GM19240 (cell line): Measurements from ENCODE around the gene ZNF304.
A peak's percentile ranks its signal among the peaks of the same experiment; 100 is the strongest.

Source experiments
- DNase-seq: peaks from one replicate; pipeline ENCODE4 v3.0.0; 2011; ENCODE audit warnings: low spot score; ENCODE audit not compliant: insufficient read length

ZNF304 gene

DNA sequence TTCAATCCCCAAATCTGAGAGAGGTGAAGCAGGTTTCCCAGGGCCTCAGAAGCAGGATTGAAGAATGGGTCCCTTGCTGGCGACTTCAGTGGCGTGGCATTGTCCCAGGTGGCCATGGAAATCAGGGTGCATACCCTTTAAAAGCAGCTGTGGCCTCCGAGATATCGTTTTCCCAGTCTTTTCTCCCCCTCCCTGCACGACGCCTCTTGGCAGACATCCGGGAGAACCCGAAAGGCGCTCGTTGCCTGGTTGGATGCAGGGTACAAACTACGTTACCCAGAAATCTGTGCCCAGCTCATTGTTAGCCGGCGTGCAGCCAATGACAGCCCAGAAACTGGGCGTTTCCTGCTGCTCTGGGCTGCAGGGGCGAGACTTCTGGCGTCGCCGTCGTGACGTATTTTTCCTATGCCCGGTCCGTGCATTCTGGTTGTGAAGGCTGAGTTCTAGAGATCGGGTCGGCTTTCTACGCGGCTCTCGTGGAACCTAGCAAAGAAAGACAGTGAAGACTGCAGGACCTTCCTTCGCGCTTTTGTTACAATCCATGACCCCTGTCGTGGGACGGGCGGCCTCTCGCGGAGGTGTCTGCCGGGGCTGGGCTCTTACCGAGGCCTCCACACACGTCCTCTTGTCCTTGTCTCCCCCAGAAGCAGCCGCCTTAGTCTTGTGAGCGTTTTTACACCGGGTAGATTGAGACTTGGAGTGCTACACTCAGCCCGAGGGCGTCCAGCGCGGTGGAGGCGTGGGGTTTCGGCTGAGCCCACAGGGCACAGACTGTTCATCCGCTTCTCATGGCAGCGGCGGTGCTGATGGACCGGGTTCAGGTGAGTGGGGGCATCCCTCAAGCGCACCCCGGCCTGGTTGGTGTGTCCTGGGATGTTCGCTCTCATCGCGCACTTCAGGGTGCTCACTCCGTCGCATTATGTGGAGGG, at the start of gene ZNF304:
TSS of gene ZNF304 (plus strand) at position 395 of the 929 bp plus-strand sequence. CDS start at position 789, 394 bp downstream.
- peak; percentile 83 for DNase-seq

DNA sequence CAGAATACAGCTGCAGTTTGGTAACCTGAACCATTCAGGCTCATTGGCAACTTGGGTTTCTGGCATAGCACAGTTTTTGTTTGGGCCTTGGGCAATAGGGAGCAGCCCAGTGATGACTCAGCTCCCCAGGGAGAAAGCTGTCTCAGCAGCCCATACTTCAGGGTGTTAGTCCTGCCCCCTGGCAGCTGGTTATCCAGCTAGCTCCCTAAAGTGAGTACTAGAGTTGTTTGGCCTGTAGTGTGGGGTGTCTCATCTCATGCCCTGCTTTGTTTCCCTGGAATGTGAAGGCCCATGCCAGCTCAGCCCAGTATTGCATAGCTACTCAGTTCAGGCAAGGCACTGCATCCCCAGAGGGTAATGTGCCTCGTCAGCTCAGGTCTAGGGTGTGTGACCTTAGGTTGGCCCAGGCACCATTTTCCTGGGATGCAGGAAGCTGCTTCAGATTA, 49.0 kb upstream of the ZNF304 start:
- no peak for DNase-seq

DNA sequence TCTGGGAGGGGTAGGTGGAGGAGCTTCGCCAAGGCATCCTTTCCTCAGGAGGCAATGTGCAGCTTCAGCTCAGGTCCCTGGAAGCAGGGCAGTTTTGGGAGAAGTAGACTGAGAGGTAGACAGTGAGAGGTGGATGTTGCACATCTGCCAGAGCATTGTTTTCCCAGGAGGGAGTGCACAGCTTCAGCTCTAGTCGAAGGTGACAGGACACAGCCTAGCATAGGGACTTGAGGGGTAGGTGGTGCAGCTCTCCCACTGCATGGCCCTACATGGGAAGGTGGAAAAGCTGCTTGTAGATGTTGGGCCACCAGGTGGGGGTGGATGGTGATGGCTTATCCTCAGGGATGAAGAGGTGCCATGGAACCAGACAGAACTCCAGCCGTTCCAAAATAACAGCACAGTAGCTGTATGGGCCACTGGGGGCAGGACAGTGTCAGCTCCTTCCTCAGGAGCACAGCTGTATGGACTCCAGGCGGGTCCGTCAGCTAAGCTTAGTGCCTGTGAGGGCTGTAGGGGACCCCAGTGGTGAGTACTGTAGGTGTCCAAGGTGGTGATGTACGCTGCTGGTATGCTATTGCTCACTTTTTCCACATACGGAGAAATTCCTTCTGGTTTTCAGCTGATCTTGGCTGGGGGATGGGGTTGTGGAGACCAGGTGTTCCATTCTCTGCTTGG, 48.2 kb upstream of the ZNF304 start:
- DNase-seq: no peak

DNA sequence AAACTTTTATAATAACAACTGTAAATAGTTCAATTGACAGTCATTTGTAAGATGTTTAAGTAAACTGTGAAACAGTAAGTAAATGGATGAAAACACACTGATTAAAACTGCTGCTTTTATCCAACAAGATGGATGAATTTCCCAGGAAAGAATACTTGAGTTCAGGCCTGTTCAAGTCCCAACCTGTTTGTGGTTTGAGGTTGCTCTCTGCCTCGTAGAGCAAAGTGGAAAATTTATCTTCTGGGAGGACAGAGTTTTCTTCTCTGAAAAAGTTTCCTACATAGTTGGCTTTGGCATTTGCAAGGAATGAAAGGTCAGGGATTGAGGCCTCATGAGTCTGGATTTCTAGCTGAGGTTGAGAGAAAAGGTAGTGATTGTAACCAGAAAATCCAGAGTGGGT, 46.0 kb upstream of the ZNF304 start:
- DNase-seq: no peak

DNA sequence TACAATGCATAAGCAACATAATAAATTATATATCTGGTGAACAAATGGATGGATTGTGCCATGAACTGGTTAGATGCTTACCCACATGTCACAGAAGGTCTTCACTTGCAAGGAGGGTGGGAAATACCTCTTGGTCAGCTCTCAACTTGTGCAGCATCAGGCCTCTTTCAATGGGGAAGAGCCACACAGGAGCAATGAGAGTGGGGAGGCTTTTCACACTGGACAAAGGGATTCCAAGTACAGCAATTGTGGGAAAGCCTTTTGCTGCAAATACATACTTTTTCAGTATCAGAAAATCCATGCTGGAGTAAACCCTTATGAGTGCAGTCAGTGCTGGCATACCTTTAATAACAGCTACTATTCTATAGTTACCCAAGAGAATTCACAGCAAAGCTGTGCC, 42.6 kb upstream of the ZNF304 start:
- no peak for DNase-seq

DNA sequence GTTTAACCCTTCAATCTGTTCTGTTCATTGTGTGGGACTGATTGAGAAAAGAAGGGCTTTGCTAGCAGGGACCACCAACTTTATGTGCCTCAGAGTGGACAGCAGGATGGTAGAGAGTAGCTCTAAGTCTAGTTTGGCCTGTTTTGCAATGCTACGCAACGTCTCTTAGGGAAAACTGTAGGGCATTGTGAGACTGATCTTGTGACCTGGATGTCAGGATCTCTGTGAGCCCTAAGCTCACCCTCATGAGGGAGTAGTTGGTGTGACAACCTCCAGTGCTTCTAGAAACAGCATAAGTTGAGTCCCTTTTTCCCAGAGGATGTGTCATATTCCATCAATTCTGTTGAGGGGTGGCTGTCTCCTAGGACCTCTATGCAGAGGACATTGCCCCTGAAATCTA, 40.3 kb upstream of the ZNF304 start:
- DNase-seq: no peak

DNA sequence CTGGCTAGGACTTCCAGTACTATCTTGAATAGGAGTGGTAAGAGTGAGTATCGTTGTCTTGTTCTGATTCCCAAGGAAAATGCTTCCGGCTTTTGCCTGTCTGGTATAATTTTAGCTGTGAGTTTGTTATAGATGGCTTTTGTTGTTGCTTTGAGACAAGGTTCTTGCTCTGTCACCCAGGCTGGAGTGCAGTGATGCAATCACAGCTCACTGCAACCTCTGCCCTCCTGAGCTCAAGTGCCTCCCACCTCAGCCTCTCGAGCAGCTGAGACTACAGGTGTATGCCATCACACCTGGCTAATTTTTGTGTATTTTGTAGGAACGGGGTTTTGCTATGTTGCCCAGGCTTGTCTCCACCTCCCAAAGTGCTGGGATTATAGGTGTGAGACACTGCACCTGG, 36.9 kb upstream of the ZNF304 start:
- no peak for DNase-seq

DNA sequence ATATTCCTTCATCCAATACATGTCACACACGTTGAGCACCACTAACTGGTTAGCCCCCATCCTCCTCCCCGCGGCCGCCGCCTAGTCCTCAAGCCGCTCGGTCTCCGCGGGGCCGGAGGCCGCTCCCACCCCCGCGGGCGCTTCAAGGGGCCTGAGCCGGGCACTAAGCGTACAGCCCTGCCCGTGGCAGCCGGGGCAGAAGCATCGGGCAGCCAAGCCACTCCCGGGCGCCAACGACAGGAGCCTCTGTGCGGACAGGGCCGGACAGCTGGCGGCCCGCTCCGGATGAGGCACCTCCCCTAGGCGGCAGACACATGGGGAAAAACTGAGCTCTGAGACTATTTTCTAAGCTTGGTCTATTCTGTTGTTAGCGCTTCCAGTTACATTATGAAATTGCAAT, 33.6 kb upstream of the ZNF304 start:
- no peak for DNase-seq

DNA sequence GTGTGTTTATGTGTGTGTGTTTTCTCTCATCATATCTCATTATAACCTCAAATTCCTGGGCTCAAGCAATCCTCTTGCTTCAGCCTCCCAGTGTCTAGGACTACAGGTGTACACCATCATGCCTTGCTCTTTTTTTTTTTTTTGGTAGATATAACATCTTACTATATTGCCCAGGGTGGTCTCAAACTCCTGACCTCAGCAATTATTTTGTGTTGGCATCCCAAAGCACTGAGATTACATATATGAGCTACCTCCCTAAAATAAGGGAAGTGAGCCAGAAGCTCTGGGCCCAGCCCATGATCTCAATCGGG, 31.2 kb upstream of the ZNF304 start:
- DNase-seq: no peak

DNA sequence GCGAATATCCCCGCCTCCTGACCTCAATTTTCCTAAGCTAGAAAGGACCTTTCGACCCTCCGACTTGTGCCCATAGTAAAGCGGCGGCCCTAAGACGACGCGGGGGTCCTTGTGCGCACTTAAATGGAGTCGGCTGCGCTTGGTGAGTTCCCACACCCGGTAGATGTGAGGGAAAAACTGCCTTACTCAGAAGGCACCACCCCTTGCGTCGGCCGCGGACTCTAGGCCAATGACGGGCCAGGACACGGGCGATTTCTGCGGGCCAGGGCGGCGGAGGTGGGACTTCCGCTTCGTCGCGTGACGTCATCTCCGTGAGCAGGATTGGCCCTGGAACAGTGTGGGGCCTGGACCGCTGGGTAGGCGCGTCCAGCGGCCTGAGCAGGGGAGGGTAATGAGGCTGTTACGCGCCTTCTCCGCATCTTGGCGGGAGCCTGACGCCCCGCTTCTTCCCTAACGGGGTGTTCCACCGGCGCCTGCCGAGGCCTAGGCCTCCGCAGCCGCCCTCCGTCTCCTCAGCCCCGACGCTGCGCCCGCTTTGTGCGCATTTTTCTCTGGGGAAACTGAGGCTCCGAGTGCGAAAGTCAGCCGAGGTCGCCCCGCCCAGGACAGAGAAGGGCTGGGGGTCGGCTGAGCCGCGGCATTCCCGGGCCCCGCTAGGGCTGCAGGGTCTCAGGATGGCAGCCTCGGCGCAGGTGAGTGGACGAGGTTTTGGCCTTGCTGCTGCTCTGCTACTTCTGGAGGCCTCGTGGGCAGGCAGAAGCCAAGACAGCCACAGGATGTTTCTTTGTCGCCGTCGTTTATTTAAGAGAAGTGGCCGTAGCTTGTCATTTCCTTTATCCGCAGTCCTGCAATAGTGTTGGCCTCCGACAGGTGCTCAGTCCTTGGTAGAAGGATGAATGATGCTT, 30.6 kb upstream of the ZNF304 start, which contains the start of gene ZNF543:
TSS of gene ZNF543 (plus strand) at position 293 of the 905 bp plus-strand sequence. CDS start at position 675, 382 bp downstream.
- peak; percentile 99 for DNase-seq

DNA sequence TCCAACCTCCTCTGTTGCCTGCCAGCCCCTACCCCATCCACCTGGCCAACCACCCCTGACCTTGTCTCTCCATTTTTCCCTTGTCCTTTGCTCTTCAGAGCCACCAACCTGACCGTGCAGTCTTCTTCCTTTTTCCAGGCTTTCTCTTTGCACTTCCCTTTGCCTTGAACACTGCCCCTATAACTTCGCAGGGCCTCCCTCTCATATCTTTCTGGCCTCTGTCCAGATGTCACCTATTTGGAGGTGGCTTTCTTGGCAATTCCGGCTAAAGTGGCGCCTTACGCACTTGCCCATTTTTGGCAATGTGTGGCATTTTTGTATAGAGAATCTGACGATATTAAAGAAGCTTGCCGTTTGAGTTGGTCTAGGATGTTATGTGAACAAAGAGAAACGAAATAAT, 30.0 kb upstream of the ZNF304 start:
- no peak for DNase-seq

DNA sequence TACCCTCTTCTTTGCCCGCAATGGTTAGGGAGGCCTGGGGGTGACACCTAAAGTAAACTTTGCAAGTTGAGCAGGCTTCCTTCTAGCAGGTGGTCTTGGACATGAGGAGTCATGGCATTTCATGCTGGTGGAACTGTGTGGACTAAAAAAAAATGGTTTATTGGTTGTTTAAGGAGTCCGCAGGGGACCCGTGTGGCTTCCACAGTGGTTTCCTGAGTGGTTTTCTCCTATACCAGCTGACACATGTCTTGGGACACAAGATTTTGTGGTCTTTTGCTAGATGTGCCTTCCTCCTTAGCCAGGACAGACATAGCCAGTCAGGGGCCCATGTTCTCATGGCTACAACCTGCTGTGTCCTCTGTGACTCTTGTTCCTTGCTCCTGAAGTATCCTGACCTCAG, 29.3 kb upstream of the ZNF304 start:
- no peak for DNase-seq

DNA sequence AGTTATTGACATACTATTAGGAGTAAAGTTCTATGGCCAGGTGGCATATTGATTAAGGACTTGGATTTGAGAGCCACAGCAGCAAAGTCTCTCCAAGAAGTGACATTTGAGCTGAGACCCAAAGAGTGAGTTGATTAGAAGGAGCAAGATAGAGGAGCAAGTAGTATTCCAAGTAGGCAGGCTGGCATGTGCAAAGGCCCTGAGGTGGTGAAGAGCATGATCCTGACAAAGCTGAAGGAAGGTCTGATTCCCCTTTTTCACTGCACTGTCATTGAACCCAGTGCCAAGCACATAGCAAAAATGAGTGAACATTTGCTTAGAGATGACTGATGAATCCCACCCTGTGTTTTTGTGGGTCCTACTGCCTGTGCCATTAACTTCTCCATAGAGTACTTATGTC, 26.1 kb upstream of the ZNF304 start:
- no peak for DNase-seq

DNA sequence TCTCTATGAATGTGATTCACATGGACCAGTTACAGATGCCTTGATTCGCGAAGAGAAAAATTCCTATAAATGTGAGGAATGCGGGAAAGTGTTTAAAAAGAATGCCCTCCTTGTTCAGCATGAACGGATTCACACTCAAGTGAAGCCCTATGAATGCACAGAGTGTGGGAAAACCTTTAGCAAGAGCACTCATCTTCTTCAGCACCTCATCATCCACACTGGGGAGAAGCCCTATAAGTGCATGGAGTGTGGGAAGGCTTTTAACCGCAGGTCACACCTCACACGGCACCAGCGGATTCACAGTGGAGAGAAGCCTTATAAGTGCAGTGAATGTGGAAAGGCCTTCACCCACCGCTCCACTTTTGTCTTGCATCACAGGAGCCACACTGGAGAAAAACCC, 23.1 kb upstream of the ZNF304 start:
- no peak for DNase-seq

DNA sequence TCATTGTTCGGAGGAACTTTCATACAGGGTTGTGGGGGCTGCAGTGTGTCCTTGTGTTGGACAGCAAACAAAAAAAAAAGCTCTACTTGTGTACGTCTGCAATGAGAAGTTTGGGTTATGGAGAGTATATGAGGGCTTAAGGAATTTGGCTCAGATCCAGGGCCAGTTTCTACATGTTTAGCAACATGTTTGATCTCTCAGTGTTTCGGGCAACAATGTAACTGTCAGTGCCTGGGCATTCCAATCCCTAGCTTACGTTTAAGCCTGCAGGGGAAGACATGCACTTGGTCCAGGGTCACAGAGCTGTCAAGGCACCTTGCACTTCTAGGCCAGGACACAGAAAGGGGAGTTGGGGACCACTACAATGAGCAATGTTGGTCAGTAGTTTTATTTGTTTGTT, 16.9 kb upstream of the ZNF304 start:
- no peak for DNase-seq

DNA sequence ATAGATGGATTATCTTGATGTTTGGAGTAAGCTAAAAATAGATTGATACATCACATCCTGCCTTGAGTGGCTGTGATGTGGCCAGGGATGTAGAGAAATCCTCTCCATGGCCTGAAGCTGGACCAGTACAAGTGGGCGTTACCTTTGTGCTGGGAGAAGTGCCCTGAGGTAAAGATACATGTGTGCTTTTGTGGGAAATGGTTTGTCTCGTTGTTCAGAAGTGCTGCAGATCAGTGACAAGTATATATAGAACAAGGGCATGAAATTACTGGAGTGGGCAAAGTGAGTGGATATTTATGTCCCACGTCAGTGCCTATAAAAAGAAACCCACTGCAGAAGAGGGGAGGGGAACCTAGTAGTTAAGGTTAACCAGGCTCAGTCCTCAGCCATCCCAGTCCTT, 12.2 kb upstream of the ZNF304 start:
- DNase-seq: no peak

DNA sequence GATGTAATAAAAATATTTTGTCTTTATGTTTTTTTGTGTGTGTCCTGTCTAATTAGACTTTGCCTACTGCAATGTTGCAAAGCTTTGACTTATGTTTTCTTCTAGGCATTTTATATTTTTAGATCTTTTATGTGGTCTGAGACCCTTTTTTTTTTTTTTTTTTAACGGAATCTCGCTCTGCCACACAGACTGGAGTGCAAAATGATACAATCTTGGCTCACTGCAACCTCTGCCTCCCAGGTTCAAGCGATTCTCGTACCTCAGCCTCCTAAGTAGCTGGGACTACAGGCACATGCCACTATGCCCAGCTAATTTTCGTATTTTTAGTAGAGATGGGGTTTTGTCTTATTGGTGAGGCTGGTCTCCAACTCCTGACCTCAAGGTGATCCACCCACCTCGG, 8.5 kb upstream of the ZNF304 start:
- no peak for DNase-seq

DNA sequence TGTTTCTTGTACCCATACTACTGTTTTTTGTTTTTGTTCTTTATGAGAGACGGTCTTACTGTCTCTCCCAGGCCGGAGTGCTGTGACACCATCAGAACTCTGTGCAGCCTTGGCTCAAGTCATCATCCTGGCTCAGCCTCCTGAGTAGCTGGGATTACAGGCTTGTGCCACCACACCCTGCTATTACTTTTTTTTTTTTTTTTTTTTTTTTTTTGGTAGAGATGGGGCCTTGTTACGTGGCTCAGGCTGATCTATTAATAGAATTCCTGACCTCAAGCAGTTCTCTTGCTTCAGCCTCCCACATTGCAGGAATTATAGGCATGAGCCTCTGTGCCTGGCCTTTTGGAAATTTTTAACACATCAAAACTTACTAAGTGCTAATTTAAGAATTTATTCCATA, 2.9 kb upstream of the ZNF304 start:
- DNase-seq: no peak

DNA sequence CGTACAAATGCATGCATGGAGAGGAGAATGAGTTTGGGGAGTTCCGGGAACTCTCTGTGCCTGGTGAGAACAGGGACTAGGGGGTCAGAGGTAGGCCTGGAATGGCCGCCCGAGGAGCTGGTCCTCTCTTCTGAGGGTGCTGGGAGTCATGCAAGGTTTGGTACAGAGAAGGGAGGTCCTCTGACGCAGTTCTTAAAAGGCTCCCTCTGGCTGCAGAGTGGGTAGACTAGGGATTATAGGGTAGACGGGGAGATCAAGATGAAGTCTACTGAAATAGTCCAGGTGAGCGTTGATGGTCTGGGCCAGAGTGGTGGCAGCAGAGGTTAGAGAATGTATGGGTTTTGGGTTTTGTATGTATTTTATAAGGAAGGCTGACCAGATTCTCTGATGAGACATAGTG, 796 bp downstream of the ZNF304 start:
- DNase-seq: no peak

DNA sequence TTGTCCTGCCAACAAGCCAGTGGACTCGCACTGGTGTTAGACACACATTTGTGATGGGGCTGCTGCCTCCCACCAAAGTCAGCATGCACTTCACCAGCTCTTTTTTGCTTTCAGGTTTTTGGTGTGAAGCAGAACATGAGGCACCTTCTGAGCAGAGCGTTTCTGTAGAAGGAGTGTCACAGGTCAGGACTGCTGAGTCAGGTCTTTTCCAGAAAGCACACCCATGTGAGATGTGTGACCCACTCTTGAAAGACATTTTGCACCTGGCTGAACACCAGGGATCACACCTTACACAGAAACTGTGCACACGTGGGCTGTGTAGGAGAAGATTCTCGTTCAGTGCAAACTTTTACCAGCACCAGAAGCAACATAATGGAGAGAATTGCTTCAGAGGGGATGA, 4.8 kb downstream of the ZNF304 start:
- DNase-seq: no peak

DNA sequence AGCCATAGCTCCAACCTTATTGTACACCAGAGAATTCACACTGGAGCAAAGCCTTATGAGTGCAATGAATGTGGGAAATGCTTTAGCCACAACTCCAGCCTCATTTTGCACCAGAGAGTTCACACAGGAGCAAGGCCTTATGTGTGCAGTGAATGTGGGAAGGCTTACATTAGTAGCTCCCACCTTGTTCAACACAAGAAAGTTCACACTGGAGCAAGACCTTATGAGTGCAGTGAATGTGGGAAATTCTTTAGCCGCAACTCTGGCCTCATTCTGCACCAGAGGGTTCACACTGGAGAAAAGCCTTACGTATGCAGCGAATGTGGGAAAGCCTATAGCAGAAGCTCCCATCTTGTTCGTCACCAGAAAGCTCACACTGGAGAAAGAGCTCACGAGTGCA, 6.3 kb downstream of the ZNF304 start:
- DNase-seq: no peak

DNA sequence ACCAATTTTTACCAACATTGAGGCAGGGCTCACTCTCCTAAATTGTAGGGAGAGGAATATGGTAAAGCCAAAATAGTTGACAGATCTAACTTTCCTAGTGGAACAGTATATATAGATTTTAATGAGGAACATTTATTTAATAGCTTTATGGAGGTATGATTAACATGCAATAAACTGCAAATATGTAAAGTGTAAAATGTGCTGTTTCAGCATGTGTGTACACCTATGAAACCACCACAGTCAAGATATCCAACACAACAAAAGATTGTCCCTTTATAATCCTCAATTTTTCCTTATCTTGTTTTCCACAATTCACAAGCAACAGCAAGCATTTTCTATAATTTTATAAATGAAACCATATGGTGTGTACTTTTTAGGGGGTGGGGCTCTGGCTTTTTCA, 8.2 kb downstream of the ZNF304 start:
- no peak for DNase-seq
